WTC11 (cell line): ENCODE measurements around the gene CCL16. TPM values are rescaled to one million over a fixed set of nuclear protein-coding genes. Genes with fewer than 3 reads are reported as not detected.

Source experiments
- ATAC-seq: fragments of 200-7000 bp; cut with Tn5 transposase; 2 replicates; pipeline ENCODE4 v1.10.0; 2021; ENCODE audit warnings: mild to moderate bottlenecking, moderate library complexity
- CTCF ChIA-PET: fragments of 300-600 bp; sonication (Branson Sonifier 250); formaldehyde crosslinking; loops from one replicate; lab custom pipeline; 2021; ENCODE audit warnings: antibody characterized with exemption; lab: Charles Lee
- POLR2A ChIA-PET: fragments of 350-600 bp; sonication (Branson Sonifier 250); formaldehyde crosslinking; loops from one replicate; lab custom pipeline; 2021; ENCODE audit warnings: antibody characterized with exemption; lab: Charles Lee
- DNase-seq: peaks from one replicate; pipeline ENCODE4 v3.0.0; 2021; ENCODE audit warnings: low spot score
- H3K27ac Mint-ChIP-seq: 2 replicates; pipeline ENCODE4 v1.8.0; 2021; ENCODE audit warnings: mixed read lengths
- H3K27me3 Mint-ChIP-seq: 2 replicates; pipeline ENCODE4 v1.8.0; 2021; ENCODE audit warnings: low read depth, mild to moderate bottlenecking, moderate library complexity, mixed read lengths
- H3K36me3 Mint-ChIP-seq: 2 replicates; pipeline ENCODE4 v1.8.0; 2021; ENCODE audit warnings: mixed read lengths
- H3K4me1 Mint-ChIP-seq: 2 replicates; pipeline ENCODE4 v1.8.0; 2022; ENCODE audit warnings: mixed read lengths
- H3K4me3 Mint-ChIP-seq: 2 replicates; pipeline ENCODE4 v1.8.0; 2021; ENCODE audit warnings: mild to moderate bottlenecking, moderate library complexity, mixed read lengths
- H3K9me3 Mint-ChIP-seq: 2 replicates; pipeline ENCODE4 v1.8.0; 2021; ENCODE audit warnings: mixed read lengths
- ELF4 ChIP-seq: sonication (generic); formaldehyde crosslinking; IDR thresholded peaks from 2 replicates; pipeline ENCODE4 v1.8.1; 2022; ENCODE audit warnings: low read depth, mild to moderate bottlenecking, moderate library complexity, missing genetic modification reagents
- FOXK1 ChIP-seq: sonication (generic); formaldehyde crosslinking; IDR thresholded peaks from 2 replicates; pipeline ENCODE4 v1.8.0; 2022; ENCODE audit warnings: mild to moderate bottlenecking, moderate library complexity, missing genetic modification reagents
- GABPB1 ChIP-seq: sonication (generic); formaldehyde crosslinking; IDR thresholded peaks from 2 replicates; pipeline ENCODE4 v1.8.1; 2023; ENCODE audit warnings: mild to moderate bottlenecking, missing genetic modification reagents
- ZBTB21 ChIP-seq: sonication (generic); formaldehyde crosslinking; IDR thresholded peaks from 2 replicates; pipeline ENCODE4 v1.8.1; 2023; ENCODE audit warnings: mild to moderate bottlenecking, missing genetic modification reagents, borderline replicate concordance
- ZNF263 ChIP-seq: sonication (generic); formaldehyde crosslinking; IDR thresholded peaks from 2 replicates; pipeline ENCODE4 v1.8.1; 2022; ENCODE audit warnings: low read depth, mild to moderate bottlenecking, moderate library complexity, missing genetic modification reagents
- total RNA-seq: library from RNA; stranded (reverse); gene quantifications from 3 replicates; pipeline ENCODE4 v1.2.3, GENCODE V29; 2021
- TF ChIP-seq, protein P1 (sequence below): fragments of 250-450 bp; sonication (Bioruptor Pico); IDR thresholded peaks from 2 replicates; pipeline ENCODE4 v1.8.0; 2021; ENCODE audit warnings: mild to moderate bottlenecking
- TF ChIP-seq, protein P2 (sequence below): fragments of 250-450 bp; sonication (Bioruptor Pico); IDR thresholded peaks from 2 replicates; pipeline ENCODE4 v1.9.0; 2021; ENCODE audit warnings: mild to moderate bottlenecking
- TF ChIP-seq, protein P3 (sequence below): sonication (generic); formaldehyde crosslinking; IDR thresholded peaks from 2 replicates; pipeline ENCODE4 v1.8.0; 2023; ENCODE audit warnings: missing genetic modification reagents, mild to moderate bottlenecking, borderline replicate concordance
- TF ChIP-seq, protein P4 (sequence below): sonication (generic); formaldehyde crosslinking; IDR thresholded peaks from 2 replicates; pipeline ENCODE4 v1.8.1; 2023; ENCODE audit warnings: mild to moderate bottlenecking, missing genetic modification reagents, moderate library complexity
- TF ChIP-seq, protein P5 (sequence below): fragments of 250-450 bp; sonication (Bioruptor Pico); IDR thresholded peaks from 2 replicates; pipeline ENCODE4 v2.1.2; 2022; ENCODE audit warnings: mild to moderate bottlenecking, moderate library complexity

CCL16 gene
- total RNA-seq, 1 experiment from 2014 or later: not detected

DNA sequence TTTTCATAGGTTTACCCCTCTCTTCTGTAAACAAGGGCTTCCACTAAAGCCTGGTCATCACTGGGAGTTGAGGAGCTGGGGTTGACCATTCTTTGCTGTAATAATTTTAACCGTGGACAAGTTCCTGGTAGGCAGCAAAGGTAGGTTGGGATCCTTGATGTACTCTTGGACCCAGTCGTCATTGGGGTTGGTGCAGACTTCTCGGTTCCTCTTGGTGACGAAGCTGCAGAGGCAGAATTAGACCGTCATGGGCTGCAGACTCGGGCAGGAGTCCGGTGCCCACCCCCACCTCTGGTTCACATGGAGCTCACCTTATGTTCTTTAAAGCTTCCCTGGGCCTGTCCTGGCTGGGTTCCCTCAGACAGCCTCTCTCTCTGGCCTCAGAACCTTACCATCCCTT is 3.8 kb downstream of the CCL16 start:
- CTCF ChIA-PET: interaction anchor here (2.3 to 8.5 kb wide), 4 partner anchors 8 to 505 kb away, joined by 12 to 159 read pairs (median 45); no protein-coding TSS in a partner anchor
- no peak overlapping the region for H3K4me3 Mint-ChIP-seq
- no peak for DNase-seq

DNA sequence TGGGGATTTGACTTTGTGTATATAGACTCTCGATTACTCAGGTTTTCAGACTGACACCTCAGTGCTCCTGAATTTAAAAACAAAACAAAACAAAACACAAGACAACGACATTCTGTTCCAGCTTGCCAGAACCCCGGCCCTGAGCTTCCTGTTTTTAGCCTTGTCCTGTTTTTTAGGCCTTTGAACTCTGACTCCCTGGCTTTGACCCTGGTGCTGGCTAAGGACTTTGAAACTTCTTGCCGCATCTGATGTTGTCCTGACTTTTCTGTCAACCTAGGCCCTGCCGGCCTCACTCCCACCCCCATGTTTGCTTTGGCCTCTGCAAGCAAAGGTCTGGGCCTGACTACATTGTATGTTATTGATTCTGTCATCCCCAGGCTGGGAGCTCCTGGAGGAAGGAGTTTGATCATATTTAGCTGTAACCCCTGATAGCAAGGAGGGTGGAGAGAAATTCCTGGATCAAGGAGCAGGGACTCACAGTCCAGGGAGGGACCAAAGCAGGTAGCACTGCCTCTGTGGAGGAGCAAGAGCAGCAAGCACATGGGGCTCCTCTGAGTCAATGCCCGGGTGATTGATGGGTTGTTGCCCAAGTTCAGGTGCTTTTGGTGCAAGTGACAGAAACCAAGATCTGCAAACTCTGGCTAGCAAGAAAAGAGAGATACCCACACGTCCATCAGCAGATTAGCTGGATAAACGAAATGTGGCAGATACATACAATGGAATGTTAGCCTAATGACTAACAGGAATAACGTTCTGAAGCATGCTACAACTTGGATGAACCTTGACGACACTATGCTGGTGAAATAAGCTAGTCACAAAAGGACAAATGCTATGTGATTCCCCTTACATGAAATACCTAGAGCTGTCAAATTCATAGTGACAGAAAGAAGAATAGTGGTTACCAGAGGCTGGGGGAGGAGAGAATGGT is 7.7 kb downstream of the CCL16 start:
- H3K9me3 Mint-ChIP-seq: no peaks in the 10 kb centered on the region
- DNase-seq (no peak), ATAC-seq (no peak)
- no peaks in the 10 kb centered on the region for H3K36me3 Mint-ChIP-seq
- H3K4me1 Mint-ChIP-seq: no peaks in the 10 kb centered on the region
- H3K27ac Mint-ChIP-seq: no peak overlapping the region
- ChIA-PET CTCF (interaction anchor here (1.3 to 7.3 kb wide), 3 partner anchors 99 to 510 kb away, joined by 4 to 78 read pairs (median 10); no protein-coding TSS in a partner anchor), POLR2A (no interaction called here)
- no peaks in the 10 kb centered on the region; the same call in 1 of the 2 replicates for H3K27me3 Mint-ChIP-seq
- no peak overlapping the region for H3K4me3 Mint-ChIP-seq
- TF ChIP-seq, protein P1, sequence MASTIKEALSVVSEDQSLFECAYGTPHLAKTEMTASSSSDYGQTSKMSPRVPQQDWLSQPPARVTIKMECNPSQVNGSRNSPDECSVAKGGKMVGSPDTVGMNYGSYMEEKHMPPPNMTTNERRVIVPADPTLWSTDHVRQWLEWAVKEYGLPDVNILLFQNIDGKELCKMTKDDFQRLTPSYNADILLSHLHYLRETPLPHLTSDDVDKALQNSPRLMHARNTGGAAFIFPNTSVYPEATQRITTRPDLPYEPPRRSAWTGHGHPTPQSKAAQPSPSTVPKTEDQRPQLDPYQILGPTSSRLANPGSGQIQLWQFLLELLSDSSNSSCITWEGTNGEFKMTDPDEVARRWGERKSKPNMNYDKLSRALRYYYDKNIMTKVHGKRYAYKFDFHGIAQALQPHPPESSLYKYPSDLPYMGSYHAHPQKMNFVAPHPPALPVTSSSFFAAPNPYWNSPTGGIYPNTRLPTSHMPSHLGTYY: no peak
- TF ChIP-seq, protein P2, sequence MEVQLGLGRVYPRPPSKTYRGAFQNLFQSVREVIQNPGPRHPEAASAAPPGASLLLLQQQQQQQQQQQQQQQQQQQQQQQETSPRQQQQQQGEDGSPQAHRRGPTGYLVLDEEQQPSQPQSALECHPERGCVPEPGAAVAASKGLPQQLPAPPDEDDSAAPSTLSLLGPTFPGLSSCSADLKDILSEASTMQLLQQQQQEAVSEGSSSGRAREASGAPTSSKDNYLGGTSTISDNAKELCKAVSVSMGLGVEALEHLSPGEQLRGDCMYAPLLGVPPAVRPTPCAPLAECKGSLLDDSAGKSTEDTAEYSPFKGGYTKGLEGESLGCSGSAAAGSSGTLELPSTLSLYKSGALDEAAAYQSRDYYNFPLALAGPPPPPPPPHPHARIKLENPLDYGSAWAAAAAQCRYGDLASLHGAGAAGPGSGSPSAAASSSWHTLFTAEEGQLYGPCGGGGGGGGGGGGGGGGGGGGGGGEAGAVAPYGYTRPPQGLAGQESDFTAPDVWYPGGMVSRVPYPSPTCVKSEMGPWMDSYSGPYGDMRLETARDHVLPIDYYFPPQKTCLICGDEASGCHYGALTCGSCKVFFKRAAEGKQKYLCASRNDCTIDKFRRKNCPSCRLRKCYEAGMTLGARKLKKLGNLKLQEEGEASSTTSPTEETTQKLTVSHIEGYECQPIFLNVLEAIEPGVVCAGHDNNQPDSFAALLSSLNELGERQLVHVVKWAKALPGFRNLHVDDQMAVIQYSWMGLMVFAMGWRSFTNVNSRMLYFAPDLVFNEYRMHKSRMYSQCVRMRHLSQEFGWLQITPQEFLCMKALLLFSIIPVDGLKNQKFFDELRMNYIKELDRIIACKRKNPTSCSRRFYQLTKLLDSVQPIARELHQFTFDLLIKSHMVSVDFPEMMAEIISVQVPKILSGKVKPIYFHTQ (CRISPR knock-in tag): no peak
- TF ChIP-seq ZNF263 (CRISPR knock-in tag): no peak
- TF ChIP-seq, protein P3, sequence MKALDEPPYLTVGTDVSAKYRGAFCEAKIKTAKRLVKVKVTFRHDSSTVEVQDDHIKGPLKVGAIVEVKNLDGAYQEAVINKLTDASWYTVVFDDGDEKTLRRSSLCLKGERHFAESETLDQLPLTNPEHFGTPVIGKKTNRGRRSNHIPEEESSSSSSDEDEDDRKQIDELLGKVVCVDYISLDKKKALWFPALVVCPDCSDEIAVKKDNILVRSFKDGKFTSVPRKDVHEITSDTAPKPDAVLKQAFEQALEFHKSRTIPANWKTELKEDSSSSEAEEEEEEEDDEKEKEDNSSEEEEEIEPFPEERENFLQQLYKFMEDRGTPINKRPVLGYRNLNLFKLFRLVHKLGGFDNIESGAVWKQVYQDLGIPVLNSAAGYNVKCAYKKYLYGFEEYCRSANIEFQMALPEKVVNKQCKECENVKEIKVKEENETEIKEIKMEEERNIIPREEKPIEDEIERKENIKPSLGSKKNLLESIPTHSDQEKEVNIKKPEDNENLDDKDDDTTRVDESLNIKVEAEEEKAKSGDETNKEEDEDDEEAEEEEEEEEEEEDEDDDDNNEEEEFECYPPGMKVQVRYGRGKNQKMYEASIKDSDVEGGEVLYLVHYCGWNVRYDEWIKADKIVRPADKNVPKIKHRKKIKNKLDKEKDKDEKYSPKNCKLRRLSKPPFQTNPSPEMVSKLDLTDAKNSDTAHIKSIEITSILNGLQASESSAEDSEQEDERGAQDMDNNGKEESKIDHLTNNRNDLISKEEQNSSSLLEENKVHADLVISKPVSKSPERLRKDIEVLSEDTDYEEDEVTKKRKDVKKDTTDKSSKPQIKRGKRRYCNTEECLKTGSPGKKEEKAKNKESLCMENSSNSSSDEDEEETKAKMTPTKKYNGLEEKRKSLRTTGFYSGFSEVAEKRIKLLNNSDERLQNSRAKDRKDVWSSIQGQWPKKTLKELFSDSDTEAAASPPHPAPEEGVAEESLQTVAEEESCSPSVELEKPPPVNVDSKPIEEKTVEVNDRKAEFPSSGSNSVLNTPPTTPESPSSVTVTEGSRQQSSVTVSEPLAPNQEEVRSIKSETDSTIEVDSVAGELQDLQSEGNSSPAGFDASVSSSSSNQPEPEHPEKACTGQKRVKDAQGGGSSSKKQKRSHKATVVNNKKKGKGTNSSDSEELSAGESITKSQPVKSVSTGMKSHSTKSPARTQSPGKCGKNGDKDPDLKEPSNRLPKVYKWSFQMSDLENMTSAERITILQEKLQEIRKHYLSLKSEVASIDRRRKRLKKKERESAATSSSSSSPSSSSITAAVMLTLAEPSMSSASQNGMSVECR: no peak
- peak; percentile 70 for TF ChIP-seq GABPB1 (CRISPR knock-in tag)

More for the DNA sequence above, 3.8 kb downstream of the CCL16 start:
- no peak overlapping the region for H3K27ac Mint-ChIP-seq
- H3K27me3 Mint-ChIP-seq: no peaks in the 10 kb centered on the region; the same call in 1 of the 2 replicates
- H3K4me1 Mint-ChIP-seq: no peaks in the 10 kb centered on the region
- no peak for ATAC-seq
- no peaks in the 10 kb centered on the region for H3K36me3 Mint-ChIP-seq
- H3K9me3 Mint-ChIP-seq: no peaks in the 10 kb centered on the region
- POLR2A ChIA-PET: interaction anchor here (0.6 kb wide), 1 partner anchor 98 kb away, joined by 7 read pairs; no protein-coding TSS in a partner anchor
- TF ChIP-seq, protein P4, sequence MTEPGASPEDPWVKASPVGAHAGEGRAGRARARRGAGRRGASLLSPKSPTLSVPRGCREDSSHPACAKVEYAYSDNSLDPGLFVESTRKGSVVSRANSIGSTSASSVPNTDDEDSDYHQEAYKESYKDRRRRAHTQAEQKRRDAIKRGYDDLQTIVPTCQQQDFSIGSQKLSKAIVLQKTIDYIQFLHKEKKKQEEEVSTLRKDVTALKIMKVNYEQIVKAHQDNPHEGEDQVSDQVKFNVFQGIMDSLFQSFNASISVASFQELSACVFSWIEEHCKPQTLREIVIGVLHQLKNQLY: no peak
- no peak for TF ChIP-seq ZBTB21
- TF ChIP-seq, protein P5, sequence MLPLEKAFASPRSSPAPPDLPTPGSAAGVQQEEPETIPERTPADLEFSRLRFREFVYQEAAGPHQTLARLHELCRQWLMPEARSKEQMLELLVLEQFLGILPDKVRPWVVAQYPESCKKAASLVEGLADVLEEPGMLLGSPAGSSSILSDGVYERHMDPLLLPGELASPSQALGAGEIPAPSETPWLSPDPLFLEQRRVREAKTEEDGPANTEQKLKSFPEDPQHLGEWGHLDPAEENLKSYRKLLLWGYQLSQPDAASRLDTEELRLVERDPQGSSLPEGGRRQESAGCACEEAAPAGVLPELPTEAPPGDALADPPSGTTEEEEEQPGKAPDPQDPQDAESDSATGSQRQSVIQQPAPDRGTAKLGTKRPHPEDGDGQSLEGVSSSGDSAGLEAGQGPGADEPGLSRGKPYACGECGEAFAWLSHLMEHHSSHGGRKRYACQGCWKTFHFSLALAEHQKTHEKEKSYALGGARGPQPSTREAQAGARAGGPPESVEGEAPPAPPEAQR: no peak
- no peak for TF ChIP-seq FOXK1 (CRISPR knock-in tag)
- TF ChIP-seq ELF4 (CRISPR knock-in tag): no peak
